SK-N-SH treated with all-trans-retinoic acid at 6 μM for 48 hours (cell line): Measurements from ENCODE around the gene SLCO1B1.

ENCODE experiments used
- ESRRG ChIP-seq: fragments of 250-450 bp; sonication (Bioruptor Pico); IDR thresholded peaks from 2 replicates; pipeline ENCODE4 v1.6.1; 2021; ENCODE audit warnings: mild to moderate bottlenecking
- GLIS3 ChIP-seq: fragments of 250-450 bp; sonication (Bioruptor Pico); IDR thresholded peaks from 2 replicates; pipeline ENCODE4 v1.5.0; 2020; ENCODE audit warnings: mild to moderate bottlenecking, moderate library complexity
- ISL1 ChIP-seq: fragments of 250-450 bp; sonication (Bioruptor Pico); IDR thresholded peaks from 2 replicates; pipeline ENCODE4 v2.1.2; 2022; ENCODE audit warnings: mild to moderate bottlenecking, moderate library complexity
- OSR1 ChIP-seq: fragments of 250-450 bp; sonication (Bioruptor Pico); IDR thresholded peaks from 2 replicates; pipeline ENCODE4 v1.8.0; 2022; ENCODE audit warnings: moderate library complexity, mild to moderate bottlenecking, inconsistent platforms
- PPARA ChIP-seq: fragments of 250-450 bp; sonication (Bioruptor Pico); IDR thresholded peaks from 2 replicates; pipeline ENCODE4 v1.5.0; 2020; ENCODE audit warnings: mild to moderate bottlenecking, borderline replicate concordance
- RARB ChIP-seq: fragments of 250-450 bp; sonication (Bioruptor Pico); IDR thresholded peaks from 2 replicates; pipeline ENCODE4 v1.8.0; 2021; ENCODE audit warnings: mild to moderate bottlenecking, moderate library complexity
- ZC3H10 ChIP-seq: fragments of 250-450 bp; sonication (Bioruptor Pico); IDR thresholded peaks from 2 replicates; pipeline ENCODE4 v1.5.1; 2021; ENCODE audit warnings: mild to moderate bottlenecking, moderate library complexity
- ZNF70 ChIP-seq: fragments of 450-650 bp; formaldehyde crosslinking; IDR thresholded peaks from 2 replicates; pipeline ENCODE4 v1.5.0; 2020; ENCODE audit warnings: mild to moderate bottlenecking, moderate library complexity
- TF ChIP-seq, protein P1 (sequence below): fragments of 250-450 bp; sonication (Bioruptor Pico); IDR thresholded peaks from 2 replicates; pipeline ENCODE4 v1.5.1; 2020; ENCODE audit warnings: low read depth, mild to moderate bottlenecking, moderate library complexity
- TF ChIP-seq, protein P2 (sequence below): fragments of 250-450 bp; sonication (Bioruptor Pico); IDR thresholded peaks from 2 replicates; pipeline ENCODE4 v1.8.0; 2020; ENCODE audit warnings: mild to moderate bottlenecking, moderate library complexity, borderline replicate concordance

DNA sequence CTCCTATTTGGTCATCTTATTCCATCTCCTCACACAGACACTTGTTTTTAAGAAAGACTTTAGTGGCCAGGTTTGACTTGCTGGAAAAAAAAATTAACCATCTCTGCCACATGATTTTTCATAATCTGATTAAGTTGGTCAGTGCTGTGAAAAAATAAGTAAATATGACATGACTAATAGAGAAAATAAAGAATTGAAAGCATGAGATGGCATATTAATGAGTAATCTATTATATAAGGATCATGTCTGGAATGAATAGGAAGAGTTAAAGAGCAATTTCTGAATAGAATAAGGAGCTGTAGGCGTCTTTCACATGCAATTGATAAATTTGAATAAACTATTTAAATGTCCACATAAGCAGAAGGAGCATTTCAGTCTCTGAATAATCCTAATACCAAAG is 12.2 kb upstream of the SLCO1B1 start:
- TF ChIP-seq RARB (CRISPR knock-in tag), result no peak
- TF ChIP-seq GLIS3 (CRISPR knock-in tag), result no peak
- TF ChIP-seq, protein P1, sequence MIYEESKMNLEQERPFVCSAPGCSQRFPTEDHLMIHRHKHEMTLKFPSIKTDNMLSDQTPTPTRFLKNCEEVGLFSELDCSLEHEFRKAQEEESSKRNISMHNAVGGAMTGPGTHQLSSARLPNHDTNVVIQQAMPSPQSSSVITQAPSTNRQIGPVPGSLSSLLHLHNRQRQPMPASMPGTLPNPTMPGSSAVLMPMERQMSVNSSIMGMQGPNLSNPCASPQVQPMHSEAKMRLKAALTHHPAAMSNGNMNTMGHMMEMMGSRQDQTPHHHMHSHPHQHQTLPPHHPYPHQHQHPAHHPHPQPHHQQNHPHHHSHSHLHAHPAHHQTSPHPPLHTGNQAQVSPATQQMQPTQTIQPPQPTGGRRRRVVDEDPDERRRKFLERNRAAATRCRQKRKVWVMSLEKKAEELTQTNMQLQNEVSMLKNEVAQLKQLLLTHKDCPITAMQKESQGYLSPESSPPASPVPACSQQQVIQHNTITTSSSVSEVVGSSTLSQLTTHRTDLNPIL (CRISPR knock-in tag), result no peak
- TF ChIP-seq PPARA (CRISPR knock-in tag), result no peak
- TF ChIP-seq ZC3H10 (CRISPR knock-in tag), result no peak
- TF ChIP-seq, protein P2, sequence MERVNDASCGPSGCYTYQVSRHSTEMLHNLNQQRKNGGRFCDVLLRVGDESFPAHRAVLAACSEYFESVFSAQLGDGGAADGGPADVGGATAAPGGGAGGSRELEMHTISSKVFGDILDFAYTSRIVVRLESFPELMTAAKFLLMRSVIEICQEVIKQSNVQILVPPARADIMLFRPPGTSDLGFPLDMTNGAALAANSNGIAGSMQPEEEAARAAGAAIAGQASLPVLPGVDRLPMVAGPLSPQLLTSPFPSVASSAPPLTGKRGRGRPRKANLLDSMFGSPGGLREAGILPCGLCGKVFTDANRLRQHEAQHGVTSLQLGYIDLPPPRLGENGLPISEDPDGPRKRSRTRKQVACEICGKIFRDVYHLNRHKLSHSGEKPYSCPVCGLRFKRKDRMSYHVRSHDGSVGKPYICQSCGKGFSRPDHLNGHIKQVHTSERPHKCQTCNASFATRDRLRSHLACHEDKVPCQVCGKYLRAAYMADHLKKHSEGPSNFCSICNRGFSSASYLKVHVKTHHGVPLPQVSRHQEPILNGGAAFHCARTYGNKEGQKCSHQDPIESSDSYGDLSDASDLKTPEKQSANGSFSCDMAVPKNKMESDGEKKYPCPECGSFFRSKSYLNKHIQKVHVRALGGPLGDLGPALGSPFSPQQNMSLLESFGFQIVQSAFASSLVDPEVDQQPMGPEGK (CRISPR knock-in tag), result no peak
- TF ChIP-seq OSR1 (CRISPR knock-in tag), result no peak
- no peak for TF ChIP-seq ISL1 (CRISPR knock-in tag)
- no peak for TF ChIP-seq ZNF70 (CRISPR knock-in tag)
- no peak for TF ChIP-seq ESRRG (CRISPR knock-in tag)
